PC-9 (cell line): ENCODE measurements around the gene RBMS3. TPM values are rescaled to one million over a fixed set of nuclear protein-coding genes. Genes with fewer than 3 reads are reported as not detected.

Source experiments
- BruUV-seq: library from RNA; stranded (reverse); fragments of 400-500 nt; replicated peaks from 2 replicates; lab custom pipeline; 2021; lab: Mats Ljungman, UMichigan
- CTCF ChIA-PET: fragments of 300-600 bp; sonication (Branson Sonifier 250); formaldehyde crosslinking; loops from one replicate; lab custom pipeline; 2022; ENCODE audit warnings: antibody characterized with exemption; lab: Charles Lee
- POLR2A ChIA-PET: fragments of 300-600 bp; sonication (Branson Sonifier 250); formaldehyde crosslinking; loops from one replicate; lab custom pipeline; 2022; ENCODE audit warnings: antibody characterized with exemption; ENCODE audit not compliant: unreplicated experiment; lab: Charles Lee
- DNase-seq, 2 experiments: peaks; one replicate each; pipeline versions ENCODE4 v3.0.0 to v3.0.0-alpha.2; 2015 to 2022; ENCODE audit warnings: mixed read lengths in 1 of 2
- H2AFZ ChIP-seq: fragments of 200-600 bp; sonication (generic); 2 replicates; pipeline ENCODE4 v1.8.1; 2017; ENCODE audit warnings: antibody characterized with exemption
- H3F3A ChIP-seq: fragments of 200-600 bp; sonication (generic); 2 replicates; pipeline ENCODE4 v1.8.1; 2017; ENCODE audit warnings: antibody characterized with exemption, mild to moderate bottlenecking, low read depth; ENCODE audit not compliant: insufficient read depth
- H3K27ac ChIP-seq: fragments of 200-600 bp; sonication (generic); 2 replicates; pipeline ENCODE4 v1.6.1; 2016; ENCODE audit warnings: mixed run types
- H3K27me3 ChIP-seq: fragments of 200-600 bp; sonication (generic); 2 replicates; pipeline ENCODE4 v1.6.1; 2016; ENCODE audit warnings: low read depth, mixed run types; ENCODE audit not compliant: insufficient read depth
- H3K36me3 ChIP-seq: fragments of 200-600 bp; sonication (generic); 2 replicates; pipeline ENCODE4 v1.6.1; 2016; ENCODE audit warnings: low read depth, mixed run types
- H3K4me1 ChIP-seq: fragments of 200-600 bp; sonication (generic); replicated peaks from 2 replicates; pipeline ENCODE4 v1.6.1; 2016; ENCODE audit warnings: mixed run types; ENCODE audit not compliant: insufficient read depth
- H3K4me2 ChIP-seq: fragments of 200-600 bp; sonication (generic); 2 replicates; pipeline ENCODE4 v1.6.1; 2017; ENCODE audit warnings: mixed run types
- H3K4me3 ChIP-seq: fragments of 200-600 bp; sonication (generic); 2 replicates; pipeline ENCODE4 v1.6.1; 2016; ENCODE audit warnings: mixed run types
- H3K79me2 ChIP-seq: fragments of 200-600 bp; sonication (generic); 2 replicates; pipeline ENCODE4 v1.6.1; 2017; ENCODE audit warnings: low read depth, mixed run types
- H3K9me2 ChIP-seq: fragments of 200-600 bp; sonication (generic); 2 replicates; pipeline ENCODE4 v1.8.1; 2017; ENCODE audit warnings: mild to moderate bottlenecking; ENCODE audit not compliant: insufficient read depth
- H3K9me3 ChIP-seq: fragments of 200-600 bp; sonication (generic); 2 replicates; pipeline ENCODE4 v1.8.1; 2016; ENCODE audit warnings: low read depth; ENCODE audit not compliant: insufficient read depth
- H4K20me1 ChIP-seq: fragments of 200-600 bp; sonication (generic); 2 replicates; pipeline ENCODE4 v1.8.1; 2017; ENCODE audit not compliant: insufficient read depth
- EZH2 ChIP-seq: fragments of 200-600 bp; sonication (generic); IDR thresholded peaks from 2 replicates; pipeline ENCODE4 v1.8.0; 2017; ENCODE audit warnings: antibody characterized with exemption, low read depth
- intact Hi-C: fragments of 100-400 bp; cut with micrococcal nuclease; formaldehyde crosslinking; loops from one replicate; pipeline ENCODE4 v1.10.0; 2022; ENCODE audit not compliant: unreplicated experiment
- total RNA-seq: library from RNA; stranded (reverse); gene quantifications from 2 replicates; pipeline ENCODE4 v1.2.3, GENCODE V29; 2021
- TF ChIP-seq, protein P1 (sequence below): fragments of 200-600 bp; sonication (generic); conservative IDR thresholded peaks from 2 replicates; pipeline ENCODE4 v1.6.1; 2017; ENCODE audit warnings: mixed run types, antibody characterized with exemption, mild to moderate bottlenecking, moderate library complexity

The RBMS3 gene
- total RNA-seq, 1 experiment from 2014 or later: 3.5 TPM

DNA sequence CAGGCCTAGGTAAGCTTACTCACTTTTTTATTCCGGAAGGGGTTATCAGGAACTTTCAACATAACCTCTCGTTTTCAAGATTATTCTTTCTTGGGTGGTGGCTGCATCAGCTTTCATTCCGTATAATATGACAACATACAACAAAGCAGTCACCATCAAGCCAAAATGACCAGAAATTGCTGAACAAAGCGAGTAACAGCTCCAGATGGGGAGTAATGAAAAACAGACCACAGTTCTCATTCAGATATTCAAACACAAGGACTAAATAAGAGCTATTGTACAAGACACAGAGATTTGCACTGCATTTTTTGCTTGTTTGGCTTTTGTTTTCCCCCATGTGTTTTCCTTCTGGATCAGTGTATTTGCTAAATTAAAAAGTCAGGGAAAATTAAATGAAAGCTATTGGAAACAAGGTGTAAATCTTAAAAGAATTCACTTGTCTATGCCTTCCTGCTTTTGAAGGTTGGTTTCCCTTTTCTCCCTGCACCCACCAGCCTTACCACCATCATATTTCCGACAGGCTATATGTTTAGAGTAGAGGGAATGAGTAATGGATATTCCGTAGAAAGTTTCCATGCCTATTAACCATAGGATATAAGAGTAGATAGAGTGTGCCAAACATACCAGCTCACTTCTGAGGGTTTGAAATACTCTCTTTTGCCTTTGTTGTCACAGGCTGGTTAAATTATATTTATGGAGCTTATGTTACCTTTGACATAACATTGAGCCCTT, 213.6 kb downstream of the RBMS3 start:
- POLR2A ChIA-PET: no interaction called here

DNA sequence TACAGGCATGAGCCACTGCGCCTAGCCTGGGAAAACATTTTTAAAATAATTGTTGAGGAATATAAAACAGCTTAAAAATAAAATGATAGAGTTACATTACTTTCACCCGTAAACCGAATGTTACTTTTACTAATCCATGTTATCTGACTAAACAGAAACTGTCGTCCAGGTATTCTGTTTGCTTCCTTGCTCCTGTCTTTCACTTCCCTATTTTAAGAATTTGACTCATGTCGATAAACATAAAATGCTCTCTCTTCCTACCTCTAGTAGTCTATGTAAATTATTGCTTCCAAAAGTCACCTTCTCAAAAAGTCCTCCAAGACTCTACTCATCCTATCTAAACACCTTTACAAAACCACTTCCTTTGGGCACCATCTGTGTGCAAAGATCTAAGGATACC, 216.4 kb downstream of the RBMS3 start:
- Histone ChIP-seq H3K4me1 (no peaks in the 10 kb centered on the region), H3K9me2 (no peaks in the 10 kb centered on the region), H3K27me3 (no peaks in the 10 kb centered on the region), H2AFZ (no peak overlapping the region), H3F3A (no peaks in the 10 kb centered on the region), H3K79me2 (no peaks in the 10 kb centered on the region), H3K36me3 (no peaks in the 10 kb centered on the region), H3K27ac (no peak overlapping the region), H3K9me3 (no peaks in the 10 kb centered on the region), H3K4me3 (no peak overlapping the region), H3K4me2 (no peak overlapping the region), H4K20me1 (no peaks in the 10 kb centered on the region)
- ChIA-PET POLR2A (no interaction called here), CTCF (no interaction called here)
- BruUV-seq: no TSS peak
- intact Hi-C loops: no loop called here
- no peak for TF ChIP-seq EZH2
- TF ChIP-seq, protein P1, sequence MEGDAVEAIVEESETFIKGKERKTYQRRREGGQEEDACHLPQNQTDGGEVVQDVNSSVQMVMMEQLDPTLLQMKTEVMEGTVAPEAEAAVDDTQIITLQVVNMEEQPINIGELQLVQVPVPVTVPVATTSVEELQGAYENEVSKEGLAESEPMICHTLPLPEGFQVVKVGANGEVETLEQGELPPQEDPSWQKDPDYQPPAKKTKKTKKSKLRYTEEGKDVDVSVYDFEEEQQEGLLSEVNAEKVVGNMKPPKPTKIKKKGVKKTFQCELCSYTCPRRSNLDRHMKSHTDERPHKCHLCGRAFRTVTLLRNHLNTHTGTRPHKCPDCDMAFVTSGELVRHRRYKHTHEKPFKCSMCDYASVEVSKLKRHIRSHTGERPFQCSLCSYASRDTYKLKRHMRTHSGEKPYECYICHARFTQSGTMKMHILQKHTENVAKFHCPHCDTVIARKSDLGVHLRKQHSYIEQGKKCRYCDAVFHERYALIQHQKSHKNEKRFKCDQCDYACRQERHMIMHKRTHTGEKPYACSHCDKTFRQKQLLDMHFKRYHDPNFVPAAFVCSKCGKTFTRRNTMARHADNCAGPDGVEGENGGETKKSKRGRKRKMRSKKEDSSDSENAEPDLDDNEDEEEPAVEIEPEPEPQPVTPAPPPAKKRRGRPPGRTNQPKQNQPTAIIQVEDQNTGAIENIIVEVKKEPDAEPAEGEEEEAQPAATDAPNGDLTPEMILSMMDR: no peak
- DNase-seq: no peak

More for the DNA sequence above, 213.6 kb downstream of the RBMS3 start:
- Histone ChIP-seq H3K9me2 (no peaks in the 10 kb centered on the region), H3K9me3 (no peaks in the 10 kb centered on the region), H2AFZ (no peak overlapping the region), H3K36me3 (no peaks in the 10 kb centered on the region), H3F3A (no peaks in the 10 kb centered on the region), H4K20me1 (no peaks in the 10 kb centered on the region), H3K4me1 (no peaks in the 10 kb centered on the region), H3K27ac (no peak overlapping the region), H3K27me3 (no peaks in the 10 kb centered on the region), H3K4me3 (no peak overlapping the region), H3K79me2 (no peaks in the 10 kb centered on the region), H3K4me2 (no peak overlapping the region)
- no TSS peak for BruUV-seq
- DNase-seq: no peak
- intact Hi-C loops: no loop called here
- TF ChIP-seq, protein P1: no peak
- TF ChIP-seq EZH2: no peak
- CTCF ChIA-PET: no interaction called here

DNA sequence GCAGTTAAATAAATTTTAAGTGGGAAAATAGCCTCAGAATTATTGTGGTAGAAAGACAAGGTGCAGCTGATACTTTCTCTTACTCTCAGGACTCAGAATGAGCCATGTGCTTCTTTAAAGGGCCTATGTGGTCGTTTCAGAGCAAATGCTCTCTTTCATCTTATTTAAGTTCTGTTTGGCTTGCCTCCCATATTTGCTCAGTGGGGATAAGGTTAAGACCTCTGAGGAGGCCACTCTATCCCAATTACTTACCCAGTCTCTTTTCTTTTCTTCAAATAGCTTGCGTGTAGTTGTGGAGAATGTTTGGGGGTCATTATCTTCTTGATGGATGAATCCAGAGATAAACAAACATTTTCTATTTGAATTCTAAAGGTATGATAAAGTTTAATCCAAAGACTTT, 221.9 kb downstream of the RBMS3 start:
- ChIA-PET POLR2A (no interaction called here), CTCF (no interaction called here)
- intact Hi-C loops: no loop called here
- Histone ChIP-seq H3K36me3 (no peaks in the 10 kb centered on the region), H3K27me3 (no peaks in the 10 kb centered on the region), H3K4me3 (no peak overlapping the region), H3K79me2 (no peaks in the 10 kb centered on the region), H3K4me2 (no peak overlapping the region), H3K9me2 (no peaks in the 10 kb centered on the region), H4K20me1 (no peaks in the 10 kb centered on the region), H3K4me1 (no peaks in the 10 kb centered on the region), H2AFZ (no peak overlapping the region), H3F3A (no peaks in the 10 kb centered on the region), H3K9me3 (no peaks in the 10 kb centered on the region), H3K27ac (no peak overlapping the region)
- BruUV-seq: no TSS peak
- DNase-seq: no peak
- TF ChIP-seq EZH2: no peak
- TF ChIP-seq, protein P1: no peak
